ENCODE measurements around the gene CALHM4.

Gene CALHM4

DNA sequence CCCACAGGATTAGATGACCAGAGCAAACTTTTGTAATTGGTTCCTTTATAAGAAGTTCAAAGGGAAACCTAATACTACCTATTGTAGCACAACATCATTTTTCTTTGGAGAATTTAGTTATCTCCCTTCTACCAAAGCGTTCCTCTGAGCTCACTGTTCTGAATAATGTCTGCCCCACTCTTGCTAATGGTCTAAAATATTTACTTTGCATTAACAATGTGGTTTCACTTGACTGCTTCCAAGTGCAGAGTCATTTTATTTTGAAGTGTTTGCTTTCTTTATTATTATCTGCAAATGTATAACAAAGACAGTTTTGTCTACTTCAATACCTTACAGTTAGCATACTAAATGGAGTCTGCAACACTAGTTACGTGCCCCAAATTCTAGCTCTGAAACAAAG lies 23.1 kb upstream of the CALHM4 start:
- H3K4me3 ChIP-seq (ENCODE audit: low read depth in 1 of 2, low read length in 1 of 2) = no peak overlapping the region
- no peaks in the 10 kb centered on the region for H3K9me3 ChIP-seq
- H3K27me3 ChIP-seq = no peaks in the 10 kb centered on the region
- no peak for TF ChIP-seq CTCF (IDR thresholded peaks at IDR 0.05)
- H3K4me1 ChIP-seq (ENCODE audit: control insufficient read depth in 1 of 2, insufficient read depth in 1 of 2, low read depth in 1 of 2, low read length in 1 of 2) = peaks cover 4 to 18% of the 10 kb centered on the region in 2 experiments
- no peak overlapping the region for H3K27ac ChIP-seq
- H3K36me3 ChIP-seq = no peaks in the 10 kb centered on the region

- no peak overlapping the region for H3K27ac ChIP-seq
- no peaks in the 10 kb centered on the region for H3K27me3 ChIP-seq
- no peaks in the 10 kb centered on the region for H3K36me3 ChIP-seq
- peak; percentile 82 for TF ChIP-seq CTCF (IDR thresholded peaks at IDR 0.05)
- H3K4me1 ChIP-seq (ENCODE audit: control insufficient read depth in 1 of 2, insufficient read depth in 1 of 2, low read depth in 1 of 2, low read length in 1 of 2) = peaks cover 4 to 18% of the 10 kb centered on the region in 2 experiments
- H3K9me3 ChIP-seq = no peaks in the 10 kb centered on the region
- no peak overlapping the region for H3K4me3 ChIP-seq (ENCODE audit: low read depth in 1 of 2, low read length in 1 of 2)
Measured at GRCh38 chr6:116531675-116532570, 21.6 kb upstream of the CALHM4 start.

- Histone ChIP-seq H3K27ac (no peak overlapping the region), H3K9me3 (no peaks in the 10 kb centered on the region), H3K4me3 (ENCODE audit: low read depth in 1 of 2, low read length in 1 of 2) (no peak overlapping the region), H3K36me3 (no peaks in the 10 kb centered on the region), H3K27me3 (no peaks in the 10 kb centered on the region), H3K4me1 (ENCODE audit: control insufficient read depth in 1 of 2, insufficient read depth in 1 of 2, low read depth in 1 of 2, low read length in 1 of 2) (peaks cover 4 to 18% of the 10 kb centered on the region in 2 experiments)
- TF ChIP-seq CTCF (IDR thresholded peaks at IDR 0.05) = no peak
Measured at GRCh38 chr6:116533233-116533957, 20.2 kb upstream of the CALHM4 start.

DNA sequence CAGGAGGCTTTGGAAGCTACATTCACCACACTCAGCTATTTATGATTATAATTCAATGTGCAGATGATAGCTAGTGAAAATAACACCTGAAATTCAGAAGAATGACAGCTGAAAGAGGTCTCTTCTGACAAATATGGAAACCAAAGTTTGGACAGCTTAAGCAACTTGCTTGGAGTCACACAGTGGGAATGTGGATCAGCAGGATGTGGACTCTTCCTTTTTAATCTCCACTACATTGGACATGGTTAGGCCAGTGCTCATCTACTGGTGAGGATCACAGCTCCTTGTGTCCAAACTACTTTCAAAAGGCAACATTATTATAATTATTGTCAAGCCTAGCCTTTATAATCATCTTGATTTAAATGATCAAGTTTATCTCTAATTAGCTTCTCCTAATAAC lies 18.4 kb upstream of the CALHM4 start:
- Histone ChIP-seq H3K4me1 (ENCODE audit: control insufficient read depth in 1 of 2, insufficient read depth in 1 of 2, low read depth in 1 of 2, low read length in 1 of 2) (peaks cover 4 to 18% of the 10 kb centered on the region in 2 experiments), H3K27ac (no peak overlapping the region), H3K4me3 (ENCODE audit: low read depth in 1 of 2, low read length in 1 of 2) (no peak overlapping the region), H3K27me3 (peaks cover 3% of the 10 kb centered on the region), H3K9me3 (no peaks in the 10 kb centered on the region), H3K36me3 (no peaks in the 10 kb centered on the region)
- no peak for TF ChIP-seq CTCF (IDR thresholded peaks at IDR 0.05)

DNA sequence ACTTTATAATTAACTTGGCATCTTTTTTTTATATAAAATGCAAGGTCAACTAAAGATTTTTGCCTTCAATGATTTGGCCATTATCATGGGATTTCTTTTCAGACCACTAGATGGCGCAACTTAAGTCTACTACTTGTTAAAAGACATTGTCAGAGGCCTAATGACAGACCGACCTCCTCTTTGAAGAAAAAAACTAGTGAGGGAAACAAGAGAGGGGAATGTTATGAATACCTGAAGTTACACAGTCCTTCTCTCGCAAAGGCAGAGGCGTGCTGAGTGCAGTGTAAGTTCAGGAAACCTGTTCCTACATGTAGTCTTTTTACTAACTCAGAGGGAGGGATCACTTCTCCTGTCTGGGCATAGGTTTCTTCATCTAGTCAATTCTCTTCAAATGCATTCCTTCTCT lies 17.3 kb upstream of the CALHM4 start:
- Histone ChIP-seq H3K27ac (no peak overlapping the region), H3K27me3 (peaks cover 14% of the 10 kb centered on the region), H3K4me1 (ENCODE audit: control insufficient read depth in 1 of 2, insufficient read depth in 1 of 2, low read depth in 1 of 2, low read length in 1 of 2) (peaks cover 4 to 18% of the 10 kb centered on the region in 2 experiments), H3K4me3 (ENCODE audit: low read depth in 1 of 2, low read length in 1 of 2) (no peak overlapping the region), H3K36me3 (no peaks in the 10 kb centered on the region), H3K9me3 (no peaks in the 10 kb centered on the region)
- peak; percentile 65 for TF ChIP-seq CTCF (IDR thresholded peaks at IDR 0.05)
